ENCODE data around the gene YIPF1. TPM values are rescaled to one million over a fixed set of nuclear protein-coding genes. Genes with fewer than 3 reads are reported as not detected.

Gene YIPF1
- total RNA-seq, 3 donors from 2014 or later, result 23.4 to 37.3 (median 30.6) TPM

DNA sequence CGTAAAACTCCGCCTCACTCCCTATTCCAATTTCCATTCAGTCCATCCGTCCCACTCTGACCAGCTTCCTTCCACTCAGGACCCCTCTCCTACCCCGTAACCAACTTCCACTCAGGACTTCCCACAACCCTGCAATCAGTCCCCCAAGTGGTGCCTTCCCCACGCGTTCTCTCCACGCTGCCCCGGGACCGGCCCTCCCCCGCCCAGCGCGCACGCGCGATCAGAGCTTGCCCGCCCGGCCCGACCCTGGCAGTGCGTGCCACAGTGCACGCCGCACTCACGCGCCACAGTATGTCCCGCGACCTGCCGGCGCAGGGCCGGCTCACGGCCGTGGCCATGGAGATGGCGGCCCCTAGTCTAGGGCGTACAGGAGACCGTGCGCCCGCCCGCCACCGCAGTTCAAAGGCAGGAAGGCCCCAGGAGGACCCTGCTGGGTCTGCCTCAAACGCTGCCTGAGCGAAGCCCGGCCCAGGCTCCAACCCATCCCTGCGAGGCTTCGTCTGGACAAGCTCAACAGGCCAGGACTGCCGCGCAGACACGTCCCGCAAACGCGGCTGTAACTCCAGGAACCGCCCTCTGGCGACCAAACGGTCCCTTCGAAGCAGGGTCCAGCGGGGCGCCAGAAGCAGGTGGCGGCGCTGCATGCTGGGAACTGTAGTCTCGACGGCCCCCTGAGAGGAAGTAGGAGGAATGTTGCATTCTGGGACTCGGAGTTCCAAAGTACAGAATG is 51.5 kb downstream of the YIPF1 start, which contains the start of gene NDC1:
TSS of gene NDC1 (minus strand) at position 373 of the 730 bp plus-strand sequence. CDS start at position 338, 35 bp downstream.
- peak within 1 kb of the TSS; percentile 44 for H3K4me3 ChIP-seq
- ATAC-seq (peak; percentile 98), DNase-seq (peak; percentile 92 to 95 (median 92))
- no peaks in the 10 kb centered on the region for H3K36me3 ChIP-seq (ENCODE audit: low read depth)
- intact Hi-C loops (cut with DNase I, micrococcal nuclease), result no loop called here
- TF ChIP-seq, protein P1, sequence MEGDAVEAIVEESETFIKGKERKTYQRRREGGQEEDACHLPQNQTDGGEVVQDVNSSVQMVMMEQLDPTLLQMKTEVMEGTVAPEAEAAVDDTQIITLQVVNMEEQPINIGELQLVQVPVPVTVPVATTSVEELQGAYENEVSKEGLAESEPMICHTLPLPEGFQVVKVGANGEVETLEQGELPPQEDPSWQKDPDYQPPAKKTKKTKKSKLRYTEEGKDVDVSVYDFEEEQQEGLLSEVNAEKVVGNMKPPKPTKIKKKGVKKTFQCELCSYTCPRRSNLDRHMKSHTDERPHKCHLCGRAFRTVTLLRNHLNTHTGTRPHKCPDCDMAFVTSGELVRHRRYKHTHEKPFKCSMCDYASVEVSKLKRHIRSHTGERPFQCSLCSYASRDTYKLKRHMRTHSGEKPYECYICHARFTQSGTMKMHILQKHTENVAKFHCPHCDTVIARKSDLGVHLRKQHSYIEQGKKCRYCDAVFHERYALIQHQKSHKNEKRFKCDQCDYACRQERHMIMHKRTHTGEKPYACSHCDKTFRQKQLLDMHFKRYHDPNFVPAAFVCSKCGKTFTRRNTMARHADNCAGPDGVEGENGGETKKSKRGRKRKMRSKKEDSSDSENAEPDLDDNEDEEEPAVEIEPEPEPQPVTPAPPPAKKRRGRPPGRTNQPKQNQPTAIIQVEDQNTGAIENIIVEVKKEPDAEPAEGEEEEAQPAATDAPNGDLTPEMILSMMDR (IDR thresholded peaks at IDR 0.05), result no peak
- H3K9me3 ChIP-seq, result peaks cover 12% of the 10 kb centered on the region
- H3K4me1 ChIP-seq (ENCODE audit: low read depth), result peaks cover 7% of the 10 kb centered on the region

- Histone ChIP-seq H3K4me3 (peak overlapping the region; percentile 44), H3K4me1 (ENCODE audit: low read depth) (peaks cover 7% of the 10 kb centered on the region), H3K9me3 (peaks cover 9% of the 10 kb centered on the region), H3K36me3 (ENCODE audit: low read depth) (no peaks in the 10 kb centered on the region)
- ATAC-seq, result peak; percentile 12
- intact Hi-C loops (cut with DNase I, micrococcal nuclease), result no loop called here
- TF ChIP-seq, protein P1 (IDR thresholded peaks at IDR 0.05), result no peak
- no peak for DNase-seq
These were observed 52.0 kb downstream of the YIPF1 start for GRCh38 chr1:53837646-53837923.

- H3K9me3 ChIP-seq, result no peaks in the 10 kb centered on the region
- H3K36me3 ChIP-seq (ENCODE audit: low read depth), result no peaks in the 10 kb centered on the region
- DNase-seq, result no peak
- no peak for ATAC-seq
- TF ChIP-seq, protein P1 (IDR thresholded peaks at IDR 0.05), result no peak
- H3K4me3 ChIP-seq, result no peak overlapping the region
- peaks cover 7% of the 10 kb centered on the region for H3K4me1 ChIP-seq (ENCODE audit: low read depth)
- intact Hi-C loops (cut with DNase I, micrococcal nuclease), result no loop called here
These were observed 54.1 kb downstream of the YIPF1 start for GRCh38 chr1:53835491-53835890.

DNA sequence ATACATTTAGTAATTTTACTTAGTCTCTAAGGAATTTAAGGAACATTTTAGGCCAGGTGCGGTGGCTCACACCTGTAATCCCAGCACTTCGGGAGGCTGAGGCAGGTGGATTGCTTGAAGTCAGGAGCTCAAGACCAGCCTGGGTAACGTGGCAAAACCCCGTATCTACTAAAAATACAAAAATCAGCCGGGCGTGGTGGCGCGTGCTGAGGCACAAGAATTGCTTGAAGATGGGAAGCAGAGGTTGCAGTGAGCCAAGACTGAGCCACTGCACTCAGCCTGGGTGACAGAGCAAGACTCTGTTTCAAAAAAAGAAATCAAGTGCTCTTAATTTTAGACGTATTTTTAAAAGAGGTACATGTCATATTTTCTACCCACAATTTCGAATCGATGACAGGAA is 54.8 kb downstream of the YIPF1 start:
- Histone ChIP-seq H3K36me3 (ENCODE audit: low read depth) (no peaks in the 10 kb centered on the region), H3K9me3 (no peaks in the 10 kb centered on the region), H3K4me3 (no peak overlapping the region), H3K4me1 (ENCODE audit: low read depth) (peaks cover 7% of the 10 kb centered on the region)
- DNase-seq, result no peak
- TF ChIP-seq, protein P1 (IDR thresholded peaks at IDR 0.05), result no peak
- no peak for ATAC-seq
- intact Hi-C loops (cut with DNase I, micrococcal nuclease), result no loop called here

- no peak for DNase-seq
- no peak for ATAC-seq
These were observed 56.2 kb downstream of the YIPF1 start for GRCh38 chr1:53833393-53833792.

More at GRCh38 chr1:53833393-53833792, 56.2 kb downstream of the YIPF1 start:
- no peaks in the 10 kb centered on the region for H3K9me3 ChIP-seq
- no peaks in the 10 kb centered on the region for H3K36me3 ChIP-seq (ENCODE audit: low read depth)
- intact Hi-C loops (cut with DNase I, micrococcal nuclease), result no loop called here
- TF ChIP-seq, protein P1 (IDR thresholded peaks at IDR 0.05), result no peak
- H3K4me1 ChIP-seq (ENCODE audit: low read depth), result peaks cover 7% of the 10 kb centered on the region
- no peak overlapping the region for H3K4me3 ChIP-seq

Data from mucosa of descending colon (tissue), 3 donors.